OCI-LY3 (cell line): Measurements from ENCODE around the gene DFFA.

Source experiments
- EZH2phosphoT487 ChIP-seq: fragments of 200-600 bp; shearing (Covaris generic); IDR thresholded peaks from 2 replicates; pipeline ENCODE4 v1.6.1; 2018; ENCODE audit warnings: antibody characterized with exemption, mixed run types, low read depth
- TF ChIP-seq, protein P1 (sequence below): fragments of 200-600, 300-600 bp; sonication (generic); IDR thresholded peaks from 2 replicates; pipeline ENCODE4 v1.5.1; 2014; ENCODE audit warnings: antibody characterized with exemption, low read length, low read depth

DNA sequence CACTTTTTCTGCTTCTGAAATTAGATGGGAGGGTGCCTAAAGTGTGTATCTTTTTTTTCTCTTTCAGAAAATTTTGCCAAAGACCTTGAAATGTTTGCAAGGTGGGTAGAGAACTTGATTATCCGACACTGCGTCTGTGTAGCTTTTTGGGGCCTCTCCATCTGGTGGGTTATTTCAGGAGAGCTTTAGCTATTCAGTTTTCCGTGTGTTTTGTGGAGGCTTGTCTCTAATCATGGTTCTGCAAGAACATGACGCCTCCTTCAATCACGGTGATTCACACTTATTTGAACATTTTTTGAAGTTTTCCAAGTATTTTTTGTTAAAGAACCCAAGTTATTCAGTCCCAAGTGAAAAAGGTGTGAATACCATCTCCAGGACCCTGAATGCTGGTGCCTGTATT, 37.7 kb downstream of the DFFA start:
- TF ChIP-seq, protein P1, sequence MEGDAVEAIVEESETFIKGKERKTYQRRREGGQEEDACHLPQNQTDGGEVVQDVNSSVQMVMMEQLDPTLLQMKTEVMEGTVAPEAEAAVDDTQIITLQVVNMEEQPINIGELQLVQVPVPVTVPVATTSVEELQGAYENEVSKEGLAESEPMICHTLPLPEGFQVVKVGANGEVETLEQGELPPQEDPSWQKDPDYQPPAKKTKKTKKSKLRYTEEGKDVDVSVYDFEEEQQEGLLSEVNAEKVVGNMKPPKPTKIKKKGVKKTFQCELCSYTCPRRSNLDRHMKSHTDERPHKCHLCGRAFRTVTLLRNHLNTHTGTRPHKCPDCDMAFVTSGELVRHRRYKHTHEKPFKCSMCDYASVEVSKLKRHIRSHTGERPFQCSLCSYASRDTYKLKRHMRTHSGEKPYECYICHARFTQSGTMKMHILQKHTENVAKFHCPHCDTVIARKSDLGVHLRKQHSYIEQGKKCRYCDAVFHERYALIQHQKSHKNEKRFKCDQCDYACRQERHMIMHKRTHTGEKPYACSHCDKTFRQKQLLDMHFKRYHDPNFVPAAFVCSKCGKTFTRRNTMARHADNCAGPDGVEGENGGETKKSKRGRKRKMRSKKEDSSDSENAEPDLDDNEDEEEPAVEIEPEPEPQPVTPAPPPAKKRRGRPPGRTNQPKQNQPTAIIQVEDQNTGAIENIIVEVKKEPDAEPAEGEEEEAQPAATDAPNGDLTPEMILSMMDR: no peak
- no peak for TF ChIP-seq EZH2phosphoT487
